DOHH2 (cell line): ENCODE measurements around the gene SAMD4A.

Experiments used
- EZH2phosphoT487 ChIP-seq: fragments of 200-600 bp; sonication (generic); IDR thresholded peaks from 2 replicates; pipeline ENCODE4 v1.6.1; 2017; ENCODE audit warnings: borderline replicate concordance, mild to moderate bottlenecking, antibody characterized with exemption, low read length, moderate library complexity, mixed read lengths
- TF ChIP-seq, protein P1 (sequence below): fragments of 200-600 bp; sonication (generic); IDR thresholded peaks from one replicate; pipeline ENCODE4 v1.5.1; 2014; ENCODE audit warnings: antibody characterized with exemption, mild to moderate bottlenecking, low read depth, low read length; ENCODE audit not compliant: poor library complexity, severe bottlenecking

DNA sequence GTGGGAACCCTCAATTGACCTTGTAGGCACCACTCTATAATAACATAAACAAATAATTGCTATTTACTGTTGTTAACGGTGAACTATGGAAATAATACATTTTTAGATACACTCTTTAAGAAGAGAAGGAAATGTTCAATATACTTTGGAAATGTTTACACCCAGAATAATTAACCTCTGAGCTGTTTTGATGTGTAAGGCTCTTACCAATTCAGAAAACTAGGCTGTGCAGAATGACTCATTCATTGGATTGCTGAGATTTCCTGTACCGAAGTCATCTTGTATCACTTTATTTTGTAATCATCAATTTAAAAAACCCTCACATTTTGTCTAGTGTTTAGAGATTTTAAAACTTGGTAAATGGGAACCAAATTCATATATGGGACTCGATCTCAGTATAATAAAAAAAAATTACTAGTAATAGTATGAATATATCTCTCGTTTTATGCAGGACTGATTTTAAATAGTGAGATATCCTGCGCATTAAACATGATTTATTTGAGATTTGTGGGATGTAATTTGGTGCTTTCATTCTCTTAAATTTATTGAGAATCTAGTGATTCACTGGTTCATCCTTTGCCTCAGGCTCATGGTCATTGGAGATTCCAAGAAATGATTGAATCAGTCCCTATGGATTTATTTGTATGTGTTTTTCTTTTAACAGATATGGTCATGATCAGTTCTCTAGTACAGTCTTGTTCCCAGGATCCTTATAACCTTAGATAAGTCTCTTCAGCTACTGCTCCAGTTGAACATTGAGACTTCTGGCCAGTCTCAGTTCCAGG lies 3.9 kb downstream of the SAMD4A start:
- TF ChIP-seq, protein P1, sequence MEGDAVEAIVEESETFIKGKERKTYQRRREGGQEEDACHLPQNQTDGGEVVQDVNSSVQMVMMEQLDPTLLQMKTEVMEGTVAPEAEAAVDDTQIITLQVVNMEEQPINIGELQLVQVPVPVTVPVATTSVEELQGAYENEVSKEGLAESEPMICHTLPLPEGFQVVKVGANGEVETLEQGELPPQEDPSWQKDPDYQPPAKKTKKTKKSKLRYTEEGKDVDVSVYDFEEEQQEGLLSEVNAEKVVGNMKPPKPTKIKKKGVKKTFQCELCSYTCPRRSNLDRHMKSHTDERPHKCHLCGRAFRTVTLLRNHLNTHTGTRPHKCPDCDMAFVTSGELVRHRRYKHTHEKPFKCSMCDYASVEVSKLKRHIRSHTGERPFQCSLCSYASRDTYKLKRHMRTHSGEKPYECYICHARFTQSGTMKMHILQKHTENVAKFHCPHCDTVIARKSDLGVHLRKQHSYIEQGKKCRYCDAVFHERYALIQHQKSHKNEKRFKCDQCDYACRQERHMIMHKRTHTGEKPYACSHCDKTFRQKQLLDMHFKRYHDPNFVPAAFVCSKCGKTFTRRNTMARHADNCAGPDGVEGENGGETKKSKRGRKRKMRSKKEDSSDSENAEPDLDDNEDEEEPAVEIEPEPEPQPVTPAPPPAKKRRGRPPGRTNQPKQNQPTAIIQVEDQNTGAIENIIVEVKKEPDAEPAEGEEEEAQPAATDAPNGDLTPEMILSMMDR: no peak
- no peak for TF ChIP-seq EZH2phosphoT487
